Suprapubic skin (tissue), 4 donors: ENCODE data around the gene SUGCT. TPM values are rescaled to one million over a fixed set of nuclear protein-coding genes. Genes with fewer than 3 reads are reported as not detected.
"Not testable (repeated sequence)": the region's sequence is repeated elsewhere in the genome, so short reads cannot be mapped to it uniquely, and the experiment has no call there.

ENCODE experiments used
- DNase-seq, 2 donors: peaks; one replicate each; pipeline ENCODE4 v3.0.0-alpha.2; 2019; ENCODE audit warnings: low spot score in 2 of 2
- H3K27ac ChIP-seq: fragments of 200-600 bp; sonication (generic); one replicate; pipeline ENCODE4 v1.5.1; 2019
- H3K27me3 ChIP-seq: fragments of 200-600 bp; sonication (generic); one replicate; pipeline ENCODE4 v1.5.1; 2019
- H3K36me3 ChIP-seq: fragments of 200-600 bp; sonication (generic); one replicate; pipeline ENCODE4 v1.5.1; 2019
- H3K4me1 ChIP-seq: fragments of 200-600 bp; sonication (generic); one replicate; pipeline ENCODE4 v1.5.1; 2019
- H3K4me3 ChIP-seq: fragments of 200-600 bp; sonication (generic); one replicate; pipeline ENCODE4 v1.5.1; 2019; ENCODE audit warnings: mild to moderate bottlenecking
- H3K9me3 ChIP-seq: fragments of 200-600 bp; sonication (generic); one replicate; pipeline ENCODE4 v1.5.1; 2019
- CTCF ChIP-seq, 2 donors: fragments of 200-600 bp in 1 of 2; fragments of 450-650 bp in 1 of 2; sonication (generic) in 1 of 2; IDR thresholded peaks; one replicate each; pipeline ENCODE4 v1.5.1; 2016 to 2019; ENCODE audit warnings: antibody characterized with exemption in 2 of 2, mild to moderate bottlenecking in 1 of 2, moderate library complexity in 1 of 2
- EP300 ChIP-seq: sonication (generic); formaldehyde crosslinking; IDR thresholded peaks from one replicate; pipeline ENCODE4 v1.6.1; 2017; ENCODE audit warnings: antibody characterized with exemption
- POLR2A ChIP-seq, 2 donors: fragments of 450-650 bp; IDR thresholded peaks; one replicate each; pipeline ENCODE4 v1.6.1; 2017; ENCODE audit warnings: antibody characterized with exemption in 2 of 2, mild to moderate bottlenecking in 2 of 2, moderate library complexity in 2 of 2
- POLR2AphosphoS5 ChIP-seq, 3 donors: sonication (generic); formaldehyde crosslinking; IDR thresholded peaks; one replicate each; pipeline ENCODE4 v1.6.1; 2017; ENCODE audit warnings: antibody characterized with exemption in 3 of 3
- WGBS: methylation state at CpG from one replicate; pipeline ENCODE4 v1.1.5; 2018; 5-methylcytosine and 5-hydroxymethylcytosine counted together
- total RNA-seq, 4 donors: library from RNA; depleted of rRNA; stranded (reverse); fragments of >200 nt; gene quantifications; one replicate each; pipeline ENCODE4 v1.1.0, GENCODE V29; 2016

Gene SUGCT
- total RNA-seq, 4 donors from 2014 or later: 0.73 to 2.2 (median 0.98) TPM; not detected in 1

DNA sequence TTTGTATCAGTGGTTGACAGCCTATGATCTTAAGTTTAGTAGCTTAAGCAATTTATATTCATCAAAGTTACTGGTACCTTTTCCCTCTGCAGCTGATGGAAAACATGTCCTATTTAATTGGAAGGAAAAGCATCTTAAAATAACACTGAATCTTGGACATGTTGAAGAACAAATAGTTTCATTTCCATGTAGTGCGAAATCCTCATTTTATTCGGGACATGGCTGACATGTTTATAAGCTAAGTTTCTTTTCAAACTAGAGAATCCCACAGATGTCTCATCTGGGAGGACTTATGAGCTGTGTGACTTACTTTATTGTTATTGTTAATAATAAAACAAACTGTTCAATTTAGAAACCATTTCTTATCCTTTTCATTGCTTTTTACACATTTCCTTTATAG is 461.0 kb downstream of the SUGCT start:
- 77% methylated on average over 2 of the region's 2 CpGs for WGBS
- TF ChIP-seq CTCF (IDR thresholded peaks at IDR 0.05) (no peak), POLR2A (IDR thresholded peaks at IDR 0.05) (no peak), POLR2AphosphoS5 (IDR thresholded peaks at IDR 0.05) (no peak), EP300 (no peak)
- H3K27ac ChIP-seq: no peak overlapping the region

GRCh38 chr7:40597517-40597916 is 462.7 kb downstream of the SUGCT start:
- H3K4me1 ChIP-seq: no peaks in the 10 kb centered on the region
- no peak overlapping the region for H3K4me3 ChIP-seq
- H3K9me3 ChIP-seq: no peaks in the 10 kb centered on the region
- H3K27ac ChIP-seq: no peak overlapping the region
- TF ChIP-seq EP300: no peak
- TF ChIP-seq POLR2A (IDR thresholded peaks at IDR 0.05): no peak
- no peak for TF ChIP-seq POLR2AphosphoS5 (IDR thresholded peaks at IDR 0.05)
- TF ChIP-seq CTCF (IDR thresholded peaks at IDR 0.05): no peak
- no peaks in the 10 kb centered on the region for H3K27me3 ChIP-seq
- DNase-seq: no peak
- H3K36me3 ChIP-seq: no peaks in the 10 kb centered on the region

More for the DNA sequence above, 461.0 kb downstream of the SUGCT start:
- no peak for DNase-seq
- no peaks in the 10 kb centered on the region for H3K27me3 ChIP-seq
- H3K9me3 ChIP-seq: no peaks in the 10 kb centered on the region
- H3K4me1 ChIP-seq: no peaks in the 10 kb centered on the region
- H3K36me3 ChIP-seq: no peaks in the 10 kb centered on the region
- H3K4me3 ChIP-seq: no peak overlapping the region

- DNase-seq: no peak
- Histone ChIP-seq H3K4me1 (no peaks in the 10 kb centered on the region), H3K27me3 (no peaks in the 10 kb centered on the region), H3K4me3 (no peak overlapping the region), H3K9me3 (no peaks in the 10 kb centered on the region), H3K27ac (no peak overlapping the region), H3K36me3 (no peaks in the 10 kb centered on the region)
- TF ChIP-seq EP300 (no peak), POLR2AphosphoS5 (IDR thresholded peaks at IDR 0.05) (no peak), CTCF (IDR thresholded peaks at IDR 0.05) (no peak), POLR2A (IDR thresholded peaks at IDR 0.05) (no peak)
- 86% methylated on average over 7 of the region's 7 CpGs for whole genome bisulfite sequencing
Measured at GRCh38 chr7:40598915-40599314, 464.1 kb downstream of the SUGCT start.

DNA sequence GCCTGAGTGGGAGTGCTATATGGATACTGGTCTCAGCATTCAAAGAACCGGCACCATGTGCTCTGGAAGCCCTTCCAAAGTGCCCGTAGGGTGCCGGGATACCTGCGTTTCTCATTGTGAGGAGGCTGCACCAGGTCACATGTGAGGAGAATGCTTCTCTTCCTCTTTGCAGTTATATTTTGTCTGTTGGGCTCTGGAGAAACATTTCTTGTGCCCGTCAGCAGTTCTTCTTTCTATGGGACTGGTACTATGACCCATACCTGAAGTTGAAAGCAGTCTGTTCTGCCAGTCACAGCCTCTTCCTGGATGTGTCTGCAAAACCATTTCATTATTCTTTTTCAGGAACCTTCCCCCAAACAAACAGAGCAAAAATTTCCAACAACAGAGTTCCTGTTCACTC is 465.0 kb downstream of the SUGCT start:
- no peak for TF ChIP-seq POLR2AphosphoS5 (IDR thresholded peaks at IDR 0.05)
- no peak for TF ChIP-seq POLR2A (IDR thresholded peaks at IDR 0.05)
- TF ChIP-seq CTCF (IDR thresholded peaks at IDR 0.05): no peak
- no peak for TF ChIP-seq EP300
- WGBS: 91% methylated on average over 5 of the region's 5 CpGs
- H3K4me1 ChIP-seq: no peaks in the 10 kb centered on the region
- H3K27me3 ChIP-seq: no peaks in the 10 kb centered on the region
- H3K9me3 ChIP-seq: no peaks in the 10 kb centered on the region
- no peaks in the 10 kb centered on the region for H3K36me3 ChIP-seq
- no peak for DNase-seq
- H3K4me3 ChIP-seq: no peak overlapping the region
- H3K27ac ChIP-seq: no peak overlapping the region

- not testable (repeated sequence) for H3K4me3 ChIP-seq, DNase-seq, H3K4me1 ChIP-seq, H3K9me3 ChIP-seq, H3K27ac ChIP-seq, H3K27me3 ChIP-seq, H3K36me3 ChIP-seq
- 92% methylated on average over 2 of the region's 2 CpGs for WGBS
Measured at GRCh38 chr7:40602351-40602750, 467.5 kb downstream of the SUGCT start.
